GM21360 (cell line): Measurements from ENCODE around the gene PARD6B.
"Not testable (repeated sequence)": the region's sequence is repeated elsewhere in the genome, so short reads cannot be mapped to it uniquely, and the experiment has no call there.

Experiments used
- ATAC-seq: cut with Tn5 transposase; IDR thresholded peaks from one replicate; pipeline ENCODE4 v1.9.1; 2021; ENCODE audit warnings: mild to moderate bottlenecking, moderate library complexity; ENCODE audit not compliant: unreplicated experiment

PARD6B gene

GRCh38 chr20:50701041-50701963 lies 30.1 kb upstream of the PARD6B start:
- no peak for ATAC-seq

DNA sequence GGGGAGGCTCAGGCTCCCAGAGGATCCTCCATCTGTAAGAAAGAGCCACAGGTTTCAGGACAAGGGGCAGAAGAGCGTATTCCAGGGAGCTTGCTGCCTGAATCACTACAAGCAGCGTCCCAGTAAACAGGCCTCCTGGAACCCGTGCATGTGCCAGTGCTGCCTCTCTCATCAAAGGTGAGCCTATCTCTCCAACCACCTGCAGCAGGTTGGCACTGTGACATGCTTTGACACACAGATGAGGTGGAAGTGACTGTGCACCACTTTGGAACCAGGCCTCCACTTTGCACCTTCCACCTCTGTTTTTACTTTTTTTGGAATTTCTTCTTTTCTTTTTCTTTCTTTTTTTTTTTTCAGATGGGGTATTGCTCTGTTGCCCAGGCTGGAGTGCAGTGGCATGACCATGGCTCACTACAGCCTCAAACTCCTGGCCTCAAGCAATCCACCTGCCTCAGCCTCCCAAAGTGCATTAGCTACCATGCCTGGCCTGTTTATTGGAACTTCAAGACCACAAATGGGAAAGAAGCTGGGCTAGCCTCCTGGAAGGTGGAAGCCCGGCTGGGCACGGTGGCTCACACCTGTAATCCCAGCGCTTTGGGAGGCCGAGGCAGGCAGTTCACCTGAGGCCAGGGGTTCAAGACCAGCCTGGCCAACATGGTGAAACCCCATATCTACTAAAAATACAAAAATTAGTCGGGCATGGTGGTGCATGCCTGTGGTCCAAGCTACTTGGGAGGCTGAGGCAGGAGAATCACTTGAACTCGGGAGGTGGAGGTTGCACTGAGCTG lies 27.5 kb upstream of the PARD6B start:
- not testable (repeated sequence) for ATAC-seq

GRCh38 chr20:50704514-50704913 lies 26.9 kb upstream of the PARD6B start:
- no peak for ATAC-seq

DNA sequence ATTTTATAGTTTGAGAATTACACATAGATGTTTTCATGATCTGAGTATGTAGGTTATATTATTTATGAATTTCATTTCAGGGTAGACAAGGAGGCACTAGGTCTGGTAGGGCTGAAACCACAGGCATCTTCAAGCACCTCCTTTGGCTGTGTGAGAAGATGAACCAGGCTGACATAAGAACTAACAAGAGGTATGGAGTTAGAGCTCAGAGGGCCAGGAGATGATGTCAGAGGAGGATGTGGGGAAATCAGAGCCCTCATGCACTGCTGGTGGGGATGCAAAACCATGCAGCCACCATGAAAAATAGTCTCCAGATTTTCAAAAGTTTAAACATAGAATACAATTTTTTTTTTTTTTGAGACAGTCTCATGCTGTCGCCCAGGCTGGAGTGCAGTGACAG lies 26.4 kb upstream of the PARD6B start:
- ATAC-seq = no peak

DNA sequence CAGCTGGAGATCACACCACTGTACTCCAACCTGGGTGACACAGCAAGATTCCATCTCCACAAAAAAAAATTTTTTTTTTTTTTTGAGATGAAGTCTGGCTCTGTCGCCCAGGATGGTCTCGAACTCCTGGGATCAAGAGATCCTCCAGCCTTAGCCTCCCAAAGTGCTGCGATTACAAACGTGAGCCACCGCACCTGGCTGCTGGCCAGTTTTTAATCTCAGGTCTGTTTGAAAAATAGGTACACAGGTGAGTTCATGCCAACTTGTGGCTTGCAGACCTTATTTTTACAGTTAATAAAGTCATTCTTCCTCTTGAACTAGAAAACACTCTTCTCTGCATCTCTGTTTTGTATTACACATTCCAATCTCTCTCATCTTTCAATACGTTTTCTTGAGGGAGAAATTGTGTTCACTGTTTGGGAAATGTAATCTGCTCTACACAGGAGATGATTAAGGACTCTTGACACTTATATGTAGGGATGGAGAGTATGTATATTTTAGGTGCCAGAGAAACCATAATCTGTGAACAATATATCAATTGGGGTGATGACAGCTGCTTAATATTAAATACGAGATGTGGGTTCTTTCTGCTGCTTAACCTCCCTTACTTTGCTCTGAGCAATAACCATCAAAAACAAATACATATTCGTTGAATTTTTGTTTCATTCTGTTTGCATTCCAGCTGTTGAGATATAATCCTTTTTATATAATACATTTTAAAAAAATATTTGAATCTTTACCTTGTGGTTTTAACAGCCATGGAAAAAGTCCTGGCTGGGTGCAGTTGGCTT lies 22.3 kb upstream of the PARD6B start:
- ATAC-seq = no peak

DNA sequence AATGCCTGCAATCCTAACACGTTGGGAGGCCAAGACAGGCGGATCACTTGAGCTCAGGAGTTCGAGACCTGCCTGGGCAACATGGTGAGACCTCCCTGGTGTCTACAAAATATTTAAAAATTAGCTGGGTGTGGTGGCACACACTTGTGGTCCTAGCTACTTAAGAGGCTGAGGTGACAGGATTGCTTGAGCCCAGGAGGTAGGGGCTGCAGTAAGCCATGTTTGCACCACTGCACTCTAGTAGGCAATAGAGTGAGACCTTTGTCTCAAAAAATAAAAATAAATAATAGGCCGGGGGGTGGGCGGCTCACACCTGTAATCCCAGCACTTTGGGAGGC lies 21.8 kb upstream of the PARD6B start:
- ATAC-seq = no peak

DNA sequence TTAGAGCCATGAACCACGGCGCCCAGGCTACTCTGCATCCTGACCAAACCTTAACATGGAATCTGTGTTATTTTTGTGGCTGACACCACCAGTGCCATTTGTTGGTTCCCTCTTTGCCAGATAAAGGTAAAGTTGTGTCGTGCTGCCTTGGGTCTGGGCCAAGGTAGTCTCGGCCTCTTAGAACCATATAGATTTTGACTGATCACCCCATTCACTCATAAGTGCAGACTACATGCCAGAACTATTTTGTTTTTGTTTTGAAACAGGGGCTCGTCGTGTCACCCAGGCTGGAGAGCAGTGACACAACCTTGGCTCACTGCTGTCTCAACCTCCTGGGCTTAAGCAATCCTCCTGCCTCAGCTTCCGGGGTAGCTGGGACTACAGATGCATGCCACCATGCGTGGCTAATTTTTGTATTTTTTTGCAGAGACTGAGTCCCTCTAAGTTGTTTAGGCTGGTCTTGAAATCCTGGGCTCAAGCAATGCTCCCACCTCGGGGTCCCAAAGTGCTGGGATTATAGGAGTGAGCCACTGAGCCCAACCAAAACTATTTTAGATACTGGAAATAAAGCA lies 20.8 kb upstream of the PARD6B start:
- no peak for ATAC-seq

DNA sequence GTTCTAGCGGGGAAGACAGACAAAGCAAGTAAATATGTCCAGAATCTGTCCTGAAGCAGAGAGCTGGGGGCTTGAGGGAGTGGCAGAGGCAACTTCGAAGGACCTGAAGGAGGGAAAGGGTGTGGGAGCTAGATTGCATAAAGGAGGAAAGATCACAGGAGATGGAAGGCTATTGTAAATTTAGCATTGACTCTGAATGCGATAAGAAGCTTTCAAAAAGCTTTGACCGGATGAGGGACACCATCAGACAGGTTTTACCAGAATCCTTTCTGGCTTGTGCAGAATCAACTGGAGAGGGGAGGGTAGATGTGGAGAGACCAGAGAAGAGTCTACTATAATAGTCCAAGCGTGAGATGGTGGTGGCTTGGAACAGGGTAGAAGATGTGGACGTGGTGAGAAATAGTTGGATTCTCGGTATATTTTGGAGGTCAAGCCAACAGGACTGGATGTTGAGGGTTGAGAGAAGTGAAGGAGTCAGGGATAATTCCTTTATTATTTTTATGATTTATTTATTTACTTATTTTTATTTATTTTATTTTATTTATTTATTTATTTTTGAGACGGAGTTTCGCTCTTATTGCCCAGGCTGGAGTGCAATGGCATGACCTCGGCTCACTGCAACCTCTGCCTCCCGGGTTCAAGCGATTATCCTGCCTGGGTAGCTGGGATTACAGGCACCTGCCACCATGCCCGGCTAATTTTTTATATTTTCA lies 20.1 kb upstream of the PARD6B start:
- no peak for ATAC-seq

GRCh38 chr20:50712771-50713656 lies 18.4 kb upstream of the PARD6B start:
- ATAC-seq = no peak

DNA sequence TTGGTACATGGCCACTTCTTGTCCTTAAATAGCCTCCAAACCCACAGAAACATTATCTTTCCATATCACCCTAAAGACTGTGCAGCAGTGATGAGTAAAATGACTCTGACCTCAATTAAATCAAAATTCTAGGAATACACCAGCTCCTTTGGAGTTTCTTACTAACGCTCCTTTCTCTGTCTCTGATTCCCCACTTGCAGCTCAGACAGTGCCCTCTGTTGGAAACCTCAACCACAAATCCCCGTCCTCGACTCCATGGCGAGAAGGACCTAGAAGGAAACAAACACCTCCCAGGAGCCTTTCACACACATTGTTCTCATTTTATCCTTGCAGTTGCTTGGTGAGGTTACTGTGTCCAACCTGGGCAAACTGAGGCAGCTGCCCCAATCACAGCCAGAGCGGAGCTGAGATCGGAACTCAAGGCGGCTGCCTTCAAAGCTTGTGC lies 17.7 kb upstream of the PARD6B start:
- no peak for ATAC-seq

GRCh38 chr20:50714426-50714825 lies 17.0 kb upstream of the PARD6B start:
- ATAC-seq = not testable (repeated sequence)

GRCh38 chr20:50715694-50716093 lies 15.7 kb upstream of the PARD6B start:
- no peak for ATAC-seq

GRCh38 chr20:50716518-50716917 lies 14.9 kb upstream of the PARD6B start:
- no peak for ATAC-seq

GRCh38 chr20:50717312-50717711 lies 14.1 kb upstream of the PARD6B start:
- no peak for ATAC-seq

DNA sequence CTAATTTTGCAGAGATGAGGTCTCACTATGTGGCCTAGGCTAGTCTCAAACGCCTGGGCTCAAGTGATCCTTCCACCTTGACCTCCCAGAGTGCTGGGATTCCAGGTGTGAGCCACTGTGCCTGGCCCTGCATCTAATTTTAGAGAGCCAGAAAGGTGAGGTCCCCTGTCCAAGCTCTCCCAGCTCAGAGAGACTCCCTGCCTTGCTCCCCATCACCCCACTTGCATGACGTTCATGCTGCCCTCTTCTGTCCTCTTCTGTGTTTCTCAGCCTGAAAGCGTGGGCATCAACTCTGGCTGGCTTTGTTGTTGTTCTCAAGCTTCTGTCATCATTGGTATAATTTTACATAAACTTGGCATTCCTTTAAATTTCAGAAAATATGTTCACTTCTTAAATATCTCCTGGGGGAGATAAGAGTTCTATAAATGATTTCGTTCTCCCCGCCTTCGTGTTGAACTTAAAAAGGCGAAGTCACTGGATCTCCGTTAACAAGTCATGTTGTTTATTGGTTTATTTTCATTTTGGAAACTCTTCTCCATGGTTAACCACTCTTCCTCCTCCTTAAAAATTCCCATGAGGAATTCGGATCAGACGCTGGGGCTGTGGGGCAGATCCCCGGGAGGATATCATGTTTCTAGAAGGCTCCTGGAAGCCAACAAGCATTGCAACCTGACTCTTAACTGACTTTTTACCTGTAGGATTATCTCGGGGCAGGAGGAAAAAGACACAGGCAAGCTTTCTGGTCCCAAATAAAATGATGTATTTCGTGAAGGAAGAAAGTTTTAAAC lies 13.2 kb upstream of the PARD6B start:
- no peak for ATAC-seq

- ATAC-seq = no peak
Measured at GRCh38 chr20:50719328-50719727, 12.1 kb upstream of the PARD6B start.

DNA sequence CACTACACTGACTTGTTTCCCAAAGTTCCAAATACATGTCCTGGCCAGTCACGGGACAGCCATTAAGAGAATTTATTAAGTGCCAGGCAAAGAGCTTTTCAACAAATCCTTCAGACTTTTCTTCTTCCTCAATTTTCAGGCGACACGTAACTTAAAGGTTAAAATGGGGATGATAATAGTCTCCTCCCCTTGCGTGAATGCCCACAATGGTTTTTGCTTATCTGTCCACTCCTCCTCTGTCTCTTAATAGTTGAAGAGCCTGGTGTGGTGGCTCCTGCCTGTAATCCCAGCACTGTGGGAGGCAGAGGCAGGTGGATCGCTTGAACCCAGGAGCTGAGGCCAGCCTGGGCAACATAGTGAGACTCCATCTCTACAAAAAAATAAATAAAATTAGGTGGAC lies 11.4 kb upstream of the PARD6B start:
- no peak for ATAC-seq

DNA sequence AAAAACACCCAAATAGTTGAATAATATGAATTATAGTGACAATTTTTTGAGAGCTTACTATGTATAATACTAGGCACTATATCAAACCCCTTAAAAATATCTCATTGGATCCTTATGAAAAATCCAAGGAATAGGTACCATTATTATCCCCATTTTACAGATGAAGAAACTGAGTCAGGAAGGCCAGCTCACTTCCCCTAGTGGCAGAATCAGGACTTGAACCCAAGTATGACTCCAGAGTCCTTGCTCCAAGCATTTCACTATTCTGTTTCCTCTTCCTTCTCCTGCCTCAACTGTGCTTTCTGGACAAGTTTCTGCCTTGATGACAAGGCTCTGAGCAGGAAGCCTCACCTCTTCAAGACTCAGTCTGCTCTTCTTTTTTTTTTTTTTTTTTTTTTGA lies 10.8 kb upstream of the PARD6B start:
- no peak for ATAC-seq

GRCh38 chr20:50721881-50722281 lies 9.5 kb upstream of the PARD6B start:
- no peak for ATAC-seq
